Stimulated activated CD4-positive, alpha-beta T cell treated with anti-CD3 and anti-CD28 coated beads, TNF-alpha, amount 100 ng/mL, for 48 hours (primary cell): ENCODE measurements around the gene PROP1.
"Not testable (repeated sequence)": the region's sequence is repeated elsewhere in the genome, so short reads cannot be mapped to it uniquely, and the experiment has no call there.

Experiments used
- DNase-seq, 3 donors: peaks; one replicate each; pipeline ENCODE4 v3.0.0-alpha.2; 2020; ENCODE audit warnings: low read depth in 3 of 3

Gene PROP1

GRCh38 chr5:177945145-177945544 lies 50.9 kb downstream of the PROP1 start:
- DNase-seq, result not testable (repeated sequence)

GRCh38 chr5:177943805-177944736 lies 52.0 kb downstream of the PROP1 start:
- not testable (repeated sequence) for DNase-seq

- DNase-seq, result not testable (repeated sequence)
Measured at GRCh38 chr5:177942896-177943295, 53.1 kb downstream of the PROP1 start.
